ENCODE measurements around the gene HEG1.

HEG1 gene

DNA sequence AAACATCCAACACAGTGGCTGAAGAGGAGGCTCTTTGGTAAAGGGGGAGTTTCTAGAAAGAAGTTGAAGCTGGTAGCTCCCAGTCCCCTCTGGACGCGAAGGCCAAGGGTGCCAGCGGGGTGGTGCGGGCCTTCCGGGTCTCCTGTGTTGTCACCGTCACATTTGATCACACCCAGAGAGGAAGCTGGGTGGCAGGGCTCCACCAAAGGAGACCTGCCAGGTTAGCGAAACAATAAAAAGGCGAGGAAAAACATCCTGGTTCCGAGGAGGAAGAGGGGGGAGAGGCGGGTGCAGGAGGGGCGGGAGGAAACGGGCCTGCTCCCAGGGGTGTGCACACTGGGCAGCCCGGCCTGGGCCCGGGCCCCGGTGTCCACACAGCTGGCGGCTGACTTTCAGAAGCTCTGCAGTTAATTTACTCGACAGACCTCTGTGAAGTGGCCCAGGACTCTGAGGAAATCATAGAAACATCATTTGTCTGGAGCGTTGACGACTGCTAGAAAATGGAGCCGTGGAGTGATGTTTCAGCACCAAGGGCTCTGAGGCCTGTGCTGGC is 12.1 kb downstream of the HEG1 start:
- no peak for DNase-seq

DNA sequence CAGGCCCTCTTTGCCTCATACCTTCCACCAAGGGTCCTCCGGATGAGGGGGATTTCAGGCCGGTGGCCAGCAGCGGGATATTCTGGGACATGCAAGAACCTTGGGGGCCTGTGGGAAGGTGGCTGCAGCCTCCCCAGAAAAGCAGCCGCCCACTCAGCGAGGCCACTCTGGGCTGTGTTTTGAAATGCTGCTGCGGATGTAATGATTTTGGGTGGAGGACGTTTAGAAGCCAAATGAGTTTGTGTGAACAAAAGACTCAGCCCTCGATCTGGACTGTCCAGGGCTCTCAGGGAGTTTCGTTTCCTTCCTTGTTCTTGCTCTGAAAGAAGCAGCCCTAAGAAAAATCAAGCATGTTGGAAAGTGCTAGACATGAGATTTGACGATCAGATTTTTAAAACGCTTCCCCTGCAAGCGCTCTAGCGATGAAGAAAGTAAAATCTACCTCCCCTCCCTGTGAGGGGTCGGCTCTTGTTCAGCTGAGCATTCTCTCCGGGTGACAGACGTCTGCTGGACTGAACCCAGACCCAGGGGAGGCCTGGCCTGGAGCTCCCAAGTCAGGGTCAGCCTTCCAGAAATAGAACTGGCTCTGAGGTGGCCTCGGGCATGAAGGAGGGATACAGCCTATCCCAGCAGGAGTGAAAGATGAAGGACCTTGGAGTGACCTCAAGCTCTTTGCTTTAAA is 12.9 kb downstream of the HEG1 start:
- DNase-seq = no peak

DNA sequence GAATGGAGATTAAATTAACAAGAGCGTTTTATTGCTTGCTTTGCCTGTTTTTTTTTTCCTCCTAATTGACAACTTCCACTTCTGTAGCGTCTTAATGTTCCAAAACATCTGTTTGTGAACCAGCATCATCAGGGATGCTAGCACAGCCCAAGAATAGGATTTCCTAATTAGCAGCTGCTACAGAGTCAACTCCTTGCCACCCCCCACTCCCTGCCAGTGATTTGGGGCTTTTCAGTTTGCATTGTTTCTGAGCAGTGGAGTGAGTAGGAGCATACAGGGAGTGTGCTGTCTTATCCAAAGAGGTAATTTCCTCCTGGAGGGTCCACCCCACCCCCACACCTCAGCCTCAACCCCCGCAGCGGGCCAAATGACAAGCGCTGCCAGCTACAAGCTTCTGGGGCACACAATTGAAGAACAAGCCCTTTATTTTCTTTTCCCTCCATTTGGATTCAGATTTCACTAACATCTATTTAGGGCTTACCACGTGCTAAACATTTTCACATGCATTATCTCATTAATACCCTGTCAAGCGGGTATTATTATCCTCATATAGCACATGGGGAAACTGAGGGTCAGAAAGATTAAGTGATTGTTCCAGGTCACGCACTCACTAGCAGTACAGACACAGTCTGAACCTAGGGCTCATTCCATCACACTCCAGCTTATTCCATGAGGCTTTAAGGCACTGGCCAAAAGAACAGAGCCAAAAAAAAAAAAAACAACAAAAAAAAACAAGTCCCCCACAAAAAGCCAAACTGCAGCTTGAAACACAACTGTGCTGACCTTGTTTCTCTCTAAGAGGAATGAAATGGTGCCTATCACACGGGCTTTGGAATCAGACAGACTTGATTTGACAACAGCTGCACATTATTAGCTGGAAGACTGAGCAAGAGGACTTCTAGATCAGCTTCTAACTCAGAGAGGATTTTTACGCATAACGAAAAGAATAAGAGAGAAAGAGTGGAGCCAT is 16.4 kb downstream of the HEG1 start:
- DNase-seq = no peak

DNA sequence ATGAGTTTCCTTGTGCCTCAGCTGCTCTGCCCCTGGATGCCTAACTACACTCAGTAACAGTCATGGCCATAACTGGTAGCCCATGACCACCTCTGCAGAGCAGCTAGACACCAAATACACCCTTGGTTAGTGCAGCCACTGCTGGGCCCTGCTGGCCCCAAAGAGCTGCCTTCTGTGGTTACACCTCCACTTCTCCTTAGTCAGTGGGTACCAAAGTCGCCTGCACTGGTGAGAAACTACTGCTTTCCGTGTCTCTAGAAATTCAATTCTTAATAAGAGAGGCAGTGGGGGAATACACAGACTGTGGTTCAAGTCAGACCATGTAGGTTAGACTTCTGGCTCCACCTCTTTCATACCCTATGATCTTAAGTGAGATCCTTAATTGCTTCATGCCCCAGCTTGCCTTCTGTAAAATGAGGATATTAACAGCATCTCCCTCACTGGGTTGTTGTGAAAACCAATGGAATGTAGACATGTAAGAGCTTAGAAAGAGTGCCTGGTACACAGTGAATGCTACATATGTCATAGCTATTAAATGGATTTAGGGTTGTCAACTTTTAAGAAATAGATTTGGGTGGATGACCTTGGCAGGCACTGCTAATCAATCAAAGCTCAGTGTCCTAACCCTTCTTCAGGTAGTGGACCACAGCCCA is 18.2 kb downstream of the HEG1 start:
- no peak for DNase-seq

DNA sequence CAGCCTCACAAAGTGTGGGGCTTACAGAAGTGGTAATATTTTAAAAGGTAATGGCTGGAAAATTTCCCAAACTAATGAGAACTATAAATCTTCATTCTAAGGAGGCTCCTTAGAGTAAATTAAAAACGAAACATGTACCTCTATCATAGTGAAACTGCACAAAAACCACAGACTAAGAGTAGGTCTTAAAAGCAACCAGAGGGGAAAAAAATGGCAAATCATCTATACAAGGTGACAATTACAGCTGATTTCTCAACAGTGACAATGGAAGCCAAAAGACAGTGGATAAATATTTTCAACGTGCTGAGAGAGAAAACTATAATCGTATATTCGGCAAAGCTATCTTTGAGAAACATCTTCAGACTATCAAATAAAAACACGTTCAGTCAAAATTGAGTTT is 20.6 kb downstream of the HEG1 start:
- no peak for DNase-seq

DNA sequence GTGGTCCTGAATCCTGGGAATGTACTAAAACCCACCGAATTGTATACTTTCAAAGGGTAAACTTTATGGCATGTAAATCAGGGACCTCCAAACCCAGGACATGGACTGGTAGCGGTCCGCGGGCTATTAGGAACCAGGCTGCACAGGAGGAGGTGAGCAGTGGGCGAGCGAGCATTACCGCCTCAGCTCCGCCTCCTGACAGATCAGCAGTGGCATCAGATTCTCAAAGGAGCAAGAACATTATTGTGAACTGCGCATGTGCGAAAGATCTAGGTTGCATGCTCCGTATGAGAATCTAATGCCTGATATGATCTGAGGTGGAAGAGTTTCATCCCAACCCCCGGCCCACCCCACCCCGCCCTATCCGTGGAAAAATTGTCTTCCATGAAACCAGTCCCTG is 22.2 kb downstream of the HEG1 start:
- DNase-seq = no peak

DNA sequence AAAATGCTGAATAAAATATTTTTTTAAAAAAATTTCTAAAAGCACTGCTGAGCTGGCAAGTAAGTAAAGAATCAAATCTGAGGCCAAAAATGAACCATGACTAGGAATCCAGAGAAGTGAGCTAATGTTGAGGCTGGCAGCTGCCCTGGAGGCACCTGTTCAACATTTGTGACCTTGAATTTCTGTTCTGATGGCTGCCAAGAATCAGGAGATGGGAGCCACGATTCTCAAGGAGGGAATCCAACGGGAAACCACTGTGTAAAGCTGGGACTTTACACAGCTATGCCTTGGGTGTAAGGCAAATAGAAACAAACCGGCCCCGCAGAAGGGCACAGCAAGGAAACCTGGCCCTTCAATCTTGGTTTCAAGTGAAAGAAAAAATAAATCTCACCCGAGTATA is 22.7 kb downstream of the HEG1 start:
- no peak for DNase-seq

DNA sequence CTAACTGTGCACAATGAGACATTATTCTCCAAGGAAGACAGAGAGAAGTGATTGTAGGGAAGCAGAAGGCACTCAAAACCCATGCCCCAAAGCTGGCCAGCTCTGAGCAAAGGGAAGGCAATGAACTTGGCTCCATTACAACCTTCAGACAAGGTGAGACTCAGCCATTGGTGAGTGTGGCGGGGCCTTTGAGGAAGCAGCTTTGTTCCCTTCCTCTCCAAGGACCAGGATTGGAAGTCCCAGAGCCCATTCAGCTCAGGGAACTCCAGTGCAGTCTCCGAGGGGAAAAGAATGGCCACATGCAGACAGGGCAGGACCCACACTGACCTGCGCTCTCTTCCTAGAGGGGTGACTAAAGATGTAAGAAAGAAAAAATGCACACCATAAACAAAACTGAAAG is 23.1 kb downstream of the HEG1 start:
- DNase-seq = no peak

DNA sequence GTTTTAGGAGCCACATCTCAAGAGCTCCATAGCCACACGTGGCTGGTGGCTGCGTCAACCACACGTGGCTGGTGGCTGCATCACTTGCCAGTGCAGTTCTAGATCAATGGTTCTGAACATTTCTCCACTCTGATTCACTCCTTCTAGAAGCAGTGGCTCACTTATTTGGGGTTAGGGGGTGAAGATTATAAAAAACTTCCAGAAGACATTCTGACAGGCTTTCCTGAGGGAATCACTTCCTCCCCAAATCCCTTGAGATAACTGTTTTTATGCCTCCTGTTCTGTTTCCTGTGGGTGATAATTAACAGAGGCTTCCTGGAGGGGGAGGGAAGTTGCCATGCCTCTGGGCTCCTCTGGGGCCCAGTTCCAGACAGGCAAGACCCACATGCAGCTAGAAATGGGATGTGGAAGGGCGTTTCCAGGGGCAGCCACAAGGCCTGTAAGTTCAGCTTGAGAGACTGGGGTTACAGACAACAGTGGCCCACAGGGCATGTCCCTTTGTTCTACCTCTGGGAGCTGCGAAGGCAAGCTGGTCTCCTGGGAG is 23.6 kb downstream of the HEG1 start:
- no peak for DNase-seq

DNA sequence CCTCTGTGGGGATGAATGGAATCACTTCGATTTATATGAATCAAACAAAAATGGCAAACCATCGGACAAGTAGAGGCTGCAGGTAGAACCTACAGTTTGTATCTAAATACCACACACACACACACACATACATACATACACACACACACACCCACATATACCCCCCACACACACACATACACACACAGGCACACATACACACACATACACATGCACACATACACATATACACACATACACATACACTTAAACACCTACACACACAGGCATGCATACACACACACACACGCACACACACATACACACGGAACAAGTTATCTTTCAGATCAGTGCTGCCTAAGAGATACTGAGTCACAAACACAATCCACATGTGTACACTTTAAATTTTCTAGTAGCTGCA is 24.3 kb downstream of the HEG1 start:
- DNase-seq = no peak

DNA sequence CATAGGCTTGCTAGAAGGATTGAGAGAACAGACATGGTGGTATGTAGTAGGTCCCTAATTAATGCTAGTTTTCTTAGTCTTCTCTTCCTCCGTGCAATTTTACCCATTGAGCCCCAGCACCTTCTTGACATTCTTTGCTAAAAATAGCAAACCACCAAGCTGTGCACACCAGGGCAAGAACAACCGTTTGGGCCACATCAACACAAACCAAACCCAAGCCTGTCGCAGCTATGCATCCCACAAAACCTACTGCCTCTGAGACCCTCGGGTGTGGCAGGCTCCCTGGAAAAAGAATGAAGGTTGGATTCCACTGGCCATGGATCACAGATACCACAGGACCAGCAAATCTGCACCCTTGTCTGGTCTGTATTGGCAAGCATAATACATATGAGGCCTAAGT is 27.1 kb downstream of the HEG1 start:
- no peak for DNase-seq

DNA sequence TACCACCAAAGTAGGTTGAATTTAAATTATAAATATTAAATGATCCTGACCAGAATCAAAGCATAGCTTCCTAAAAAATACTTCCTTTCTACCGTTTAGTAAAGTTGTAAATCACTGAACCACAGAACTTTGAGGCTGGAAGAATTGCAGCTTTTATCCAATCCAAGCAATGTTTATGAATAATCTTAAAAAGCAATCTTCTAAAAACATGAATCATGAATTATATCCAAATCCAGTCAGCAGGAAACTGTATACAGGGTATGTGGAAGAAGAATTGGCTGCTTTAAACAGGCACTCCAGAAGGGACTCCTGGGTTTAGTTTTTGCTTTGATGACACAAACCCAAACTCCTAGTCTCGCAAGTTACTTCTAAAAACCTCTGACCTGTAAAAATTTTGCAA is 30.2 kb downstream of the HEG1 start:
- DNase-seq = no peak

DNA sequence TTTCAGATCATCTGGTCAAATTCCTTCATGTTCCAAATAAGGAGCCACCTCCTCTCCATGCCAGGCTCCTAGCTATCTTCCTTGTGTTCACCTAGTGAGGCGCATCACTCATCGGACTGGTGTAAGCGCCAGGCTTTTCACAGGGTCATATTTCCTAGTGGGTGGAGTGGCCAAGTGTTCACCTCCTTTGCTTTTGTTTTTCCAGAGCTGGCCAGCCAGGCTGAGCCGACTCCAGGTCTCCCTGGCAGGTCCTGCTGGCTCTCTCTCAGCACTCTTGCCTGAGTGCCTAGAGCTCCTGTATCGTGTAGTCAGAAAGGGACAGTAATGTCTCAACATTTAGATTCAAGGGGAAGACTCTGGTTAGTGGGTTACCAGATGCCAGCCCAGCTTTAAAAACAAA is 31.0 kb downstream of the HEG1 start:
- DNase-seq = no peak

DNA sequence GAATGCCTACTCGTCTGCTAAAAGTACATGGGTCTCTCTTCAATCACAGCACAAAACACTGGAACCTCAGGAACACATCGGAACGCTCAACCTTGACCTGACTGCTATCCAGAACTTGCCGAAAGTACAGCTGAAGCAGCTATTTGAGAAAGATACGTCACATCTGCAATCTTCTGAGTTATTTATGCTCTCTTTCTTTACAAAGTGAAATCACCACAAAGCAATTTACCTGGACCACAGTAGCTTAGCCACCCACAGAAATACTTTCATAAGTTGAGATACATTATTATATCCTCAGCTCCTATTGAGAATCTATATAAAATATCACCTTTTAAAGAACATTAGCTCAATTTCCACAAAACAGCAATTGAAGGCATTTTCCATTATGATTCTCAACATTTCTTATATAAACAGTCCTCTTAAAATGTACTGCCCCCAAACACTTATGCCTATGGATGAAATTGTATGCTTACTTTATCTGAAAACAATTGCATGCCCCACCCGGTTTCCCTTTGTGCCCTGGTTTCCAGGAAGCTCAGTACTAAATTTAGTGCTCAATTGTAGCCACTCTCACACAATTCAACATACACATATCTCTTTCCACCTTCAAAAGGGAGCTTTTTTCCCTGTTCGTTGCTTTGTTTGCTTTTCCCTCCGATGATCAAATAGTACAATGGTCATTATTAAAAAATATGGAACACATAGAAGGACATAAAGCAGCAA is 31.8 kb downstream of the HEG1 start:
- DNase-seq = no peak

DNA sequence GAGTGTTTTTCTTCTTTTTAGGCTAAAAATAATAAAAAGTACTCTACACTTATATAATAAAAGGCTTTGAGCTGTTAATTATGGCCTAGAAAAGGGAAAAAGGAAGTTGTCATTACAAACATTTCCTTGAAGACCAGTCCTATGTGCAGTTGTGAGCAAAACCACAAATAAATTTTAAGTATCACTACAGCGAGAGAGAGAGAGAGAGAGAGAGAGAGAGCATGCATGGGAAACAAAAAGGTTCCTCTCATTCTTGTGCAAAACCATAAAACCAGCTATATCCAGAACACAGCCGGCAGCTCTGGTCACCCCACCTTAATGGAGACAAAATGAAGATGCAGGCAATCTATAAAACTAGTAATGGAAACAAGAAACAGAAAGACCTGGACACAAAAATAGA is 33.6 kb downstream of the HEG1 start:
- DNase-seq = no peak

DNA sequence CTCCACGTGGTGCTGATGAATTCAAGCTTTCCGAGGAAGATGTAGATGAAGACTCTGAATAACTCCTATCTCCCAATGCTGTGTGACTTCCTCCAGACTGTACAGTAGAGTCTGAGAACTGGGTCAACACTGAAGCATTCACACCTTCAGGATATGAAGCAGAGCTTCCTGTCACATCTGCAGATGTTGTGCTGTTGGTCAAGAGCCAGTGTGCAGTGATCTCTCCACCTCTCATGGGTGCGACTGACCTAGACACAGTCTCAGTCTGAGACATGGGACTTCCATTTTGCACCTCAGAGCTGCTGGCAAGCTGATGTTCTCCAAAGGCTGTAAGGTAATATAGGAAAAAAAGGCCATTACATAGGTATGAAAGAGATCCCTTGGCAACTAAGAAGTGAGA is 36.5 kb downstream of the HEG1 start:
- DNase-seq = no peak

DNA sequence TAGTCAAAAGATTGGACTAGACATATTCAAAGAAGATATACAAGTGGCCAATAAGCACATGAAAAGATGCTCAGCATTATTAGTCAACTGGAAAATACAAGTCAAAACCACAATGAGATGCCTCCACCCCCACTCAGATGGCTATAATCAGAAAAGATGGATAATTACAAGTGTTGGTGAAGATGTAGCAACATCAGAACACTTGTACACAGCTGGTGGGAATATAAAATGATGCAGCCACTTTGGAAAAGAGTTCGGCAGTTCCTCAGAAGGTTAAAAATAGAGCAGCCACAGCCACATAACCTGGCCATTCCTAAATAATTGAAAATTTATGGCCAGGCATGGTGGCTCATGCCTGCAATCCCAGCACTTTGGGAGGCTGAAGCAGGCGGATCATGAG is 38.4 kb downstream of the HEG1 start:
- DNase-seq = no peak

DNA sequence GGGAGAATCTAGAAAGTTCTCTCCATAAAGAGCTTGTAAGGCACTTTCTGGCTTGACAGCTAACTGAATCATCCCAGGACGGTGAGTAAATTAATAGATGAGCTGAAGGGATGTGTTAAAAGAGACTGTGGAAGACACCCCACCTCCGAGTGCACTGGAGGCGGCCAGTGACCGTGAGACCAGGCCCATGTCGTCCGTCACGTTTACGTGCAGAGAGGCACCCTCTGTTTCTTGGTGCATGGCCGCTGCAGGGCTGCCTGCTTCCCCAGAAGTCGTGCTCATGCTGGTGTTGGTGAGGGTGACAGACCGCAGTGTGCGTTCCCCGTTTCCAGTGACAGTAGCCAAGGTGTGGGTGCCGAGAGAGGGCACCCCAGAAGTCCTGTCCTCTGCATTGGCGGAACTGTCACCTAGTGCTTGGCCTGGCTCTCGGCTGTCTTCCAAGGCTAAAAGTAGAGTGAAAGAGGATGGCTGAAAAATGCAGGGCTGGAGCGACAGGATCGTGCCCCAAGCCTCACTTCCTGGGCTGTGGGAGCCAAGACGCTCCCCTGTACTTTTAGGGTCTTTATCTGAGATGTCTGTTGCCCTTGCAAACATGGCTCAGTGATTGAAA is 41.1 kb downstream of the HEG1 start:
- no peak for DNase-seq

DNA sequence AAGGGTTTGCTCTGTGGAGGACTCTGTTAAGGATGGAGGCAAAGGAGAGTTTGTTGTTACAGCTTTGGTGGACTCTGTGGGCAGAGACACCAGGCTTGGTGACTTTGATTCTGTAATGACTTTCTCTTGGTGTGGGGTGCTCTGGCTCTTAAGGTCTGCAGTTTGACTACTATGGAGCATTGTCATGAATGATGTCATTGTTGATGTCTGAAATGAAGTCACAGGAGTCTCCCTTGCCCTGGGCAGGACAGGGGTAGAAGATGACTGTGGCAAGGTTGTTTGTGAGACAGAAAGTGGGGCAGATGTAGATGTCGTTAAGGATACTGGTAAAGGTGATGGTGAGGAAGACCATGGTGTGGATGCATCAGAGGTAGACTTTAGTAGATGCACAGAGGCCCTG is 42.7 kb downstream of the HEG1 start:
- DNase-seq = no peak

DNA sequence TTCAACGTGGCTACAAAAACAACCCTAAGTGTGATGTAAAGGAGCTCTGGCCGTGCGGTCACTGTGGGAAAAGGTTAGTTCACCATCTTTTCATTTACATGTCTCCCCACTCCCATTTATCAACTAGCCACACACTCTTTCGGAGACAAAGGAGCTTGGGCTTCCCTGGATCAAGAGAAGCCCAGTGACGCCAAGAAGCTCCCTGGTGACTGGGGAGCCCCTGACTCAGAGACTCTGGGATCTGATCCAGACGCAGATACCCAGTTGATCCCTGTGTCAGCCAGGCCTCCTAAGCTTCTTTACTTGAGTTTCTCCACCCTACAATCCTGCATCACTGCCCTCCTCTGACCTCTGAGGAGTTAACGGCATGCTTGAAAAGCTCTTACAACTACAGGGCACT is 43.9 kb downstream of the HEG1 start:
- DNase-seq = no peak

DNA sequence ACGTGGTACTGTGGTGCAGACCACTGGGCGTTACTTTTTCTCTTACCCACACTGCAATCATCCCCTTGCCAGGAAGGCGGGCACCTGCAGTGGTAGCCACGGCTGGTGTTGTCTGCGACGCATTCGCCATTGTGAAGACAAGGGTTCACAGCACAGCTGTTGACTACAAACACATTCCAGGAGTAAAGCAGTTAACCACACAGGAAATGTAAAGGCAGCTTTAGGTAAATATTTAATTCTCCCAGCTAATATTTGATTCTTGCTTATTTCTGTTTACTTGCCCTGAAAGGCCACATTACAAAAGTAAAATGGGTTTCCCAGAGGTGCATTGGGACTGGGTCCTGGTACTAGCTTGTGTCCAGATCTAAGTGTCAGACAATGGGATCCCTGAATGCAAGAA is 45.4 kb downstream of the HEG1 start:
- DNase-seq = no peak

DNA sequence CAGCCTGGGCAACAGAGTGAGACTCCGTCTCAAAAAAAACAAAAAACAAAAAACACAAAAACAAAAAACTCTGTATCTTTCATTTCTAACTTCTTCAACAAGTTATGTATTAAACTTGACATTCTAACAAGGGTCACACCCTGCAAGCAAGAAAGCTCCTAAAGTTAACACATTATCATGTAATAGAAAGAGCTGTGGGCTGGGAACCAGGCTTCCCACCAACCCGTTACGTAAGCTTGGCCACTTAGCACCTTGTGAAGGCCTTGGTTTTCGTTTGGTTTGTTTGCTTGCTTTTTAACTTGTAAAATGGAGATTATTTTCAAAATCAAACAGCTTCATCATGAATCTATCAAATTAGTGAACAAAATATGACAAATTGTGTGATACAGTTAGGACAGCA is 47.0 kb downstream of the HEG1 start:
- no peak for DNase-seq

Data from NCI-H1048 (cell line).